Measurements from ENCODE around the gene ARHGAP18. TPM values are rescaled to one million over a fixed set of nuclear protein-coding genes. Genes with fewer than 3 reads are reported as not detected.

Gene ARHGAP18
- total RNA-seq, 2 donors from 2014 or later: 14.3 to 17.7 TPM

GRCh38 chr6:129677620-129678325, 32.2 kb downstream of the ARHGAP18 start:
- Mint-ChIP-seq H3K4me1 (peaks cover 24% of the 10 kb centered on the region), H3K27ac (no peak overlapping the region), H3K27me3 (ENCODE audit: insufficient read depth) (no peaks in the 10 kb centered on the region), H3K4me3 (no peak overlapping the region), H3K36me3 (ENCODE audit: low read depth) (peaks cover 2% of the 10 kb centered on the region), H3K9me3 (no peaks in the 10 kb centered on the region)
- H3K9me3 ChIP-seq (ENCODE audit: control insufficient read depth, low read length): no peaks in the 10 kb centered on the region
- H3K36me3 ChIP-seq (ENCODE audit: control insufficient read depth, insufficient read depth, low read length): no peaks in the 10 kb centered on the region
- 89 to 100% methylated on average over 1 to 2 of the region's 2 CpGs for WGBS, 2 experiments (ENCODE audit: insufficient coverage in 1 of 2, insufficient read length in 1 of 2)
- no peak for DNase-seq
- H3K9ac ChIP-seq (ENCODE audit: extremely low read depth, low read length, poor library complexity, severe bottlenecking): no peak overlapping the region
- TF ChIP-seq CTCF (conservative IDR thresholded peaks at IDR 0.05): no peak
- peaks cover 5% of the 10 kb centered on the region for H3K4me1 ChIP-seq (ENCODE audit: control insufficient read depth, insufficient read depth, low read length)
- H3K4me3 ChIP-seq (ENCODE audit: low read length): no peak overlapping the region
- no peaks in the 10 kb centered on the region for H3K27me3 ChIP-seq (ENCODE audit: control insufficient read depth, insufficient read depth, low read length, poor library complexity, severe bottlenecking)
- no peak overlapping the region for H3K27ac ChIP-seq (ENCODE audit: low read depth, low read length)

GRCh38 chr6:129675669-129676472, 34.1 kb downstream of the ARHGAP18 start:
- H3K9me3 Mint-ChIP-seq: no peaks in the 10 kb centered on the region
- Histone ChIP-seq H3K36me3 (ENCODE audit: control insufficient read depth, insufficient read depth, low read length) (no peaks in the 10 kb centered on the region), H3K9me3 (ENCODE audit: control insufficient read depth, low read length) (no peaks in the 10 kb centered on the region), H3K9ac (ENCODE audit: extremely low read depth, low read length, poor library complexity, severe bottlenecking) (no peak overlapping the region), H3K27me3 (ENCODE audit: control insufficient read depth, insufficient read depth, low read length, poor library complexity, severe bottlenecking) (no peaks in the 10 kb centered on the region), H3K4me3 (ENCODE audit: low read length) (no peak overlapping the region), H3K4me1 (ENCODE audit: control insufficient read depth, insufficient read depth, low read length) (peaks cover 5% of the 10 kb centered on the region), H3K27ac (ENCODE audit: low read depth, low read length) (no peak overlapping the region)
- H3K36me3 Mint-ChIP-seq (ENCODE audit: low read depth): peaks cover 2% of the 10 kb centered on the region
- DNase-seq: no peak
- TF ChIP-seq CTCF (conservative IDR thresholded peaks at IDR 0.05): no peak
- no peak overlapping the region for H3K4me3 Mint-ChIP-seq
- WGBS, 2 experiments (ENCODE audit: insufficient coverage in 1 of 2, insufficient read length in 1 of 2): 79 to 95% methylated on average over 3 to 5 of the region's 5 CpGs
- H3K27ac Mint-ChIP-seq: no peak overlapping the region
- no peaks in the 10 kb centered on the region for H3K27me3 Mint-ChIP-seq (ENCODE audit: insufficient read depth)
- peaks cover 34% of the 10 kb centered on the region for H3K4me1 Mint-ChIP-seq

GRCh38 chr6:129673748-129674147, 36.2 kb downstream of the ARHGAP18 start:
- Histone ChIP-seq H3K36me3 (ENCODE audit: control insufficient read depth, insufficient read depth, low read length) (no peaks in the 10 kb centered on the region), H3K9me3 (ENCODE audit: control insufficient read depth, low read length) (no peaks in the 10 kb centered on the region), H3K4me1 (ENCODE audit: control insufficient read depth, insufficient read depth, low read length) (no peaks in the 10 kb centered on the region), H3K27ac (ENCODE audit: low read depth, low read length) (no peak overlapping the region), H3K4me3 (ENCODE audit: low read length) (no peak overlapping the region), H3K9ac (ENCODE audit: extremely low read depth, low read length, poor library complexity, severe bottlenecking) (no peak overlapping the region), H3K27me3 (ENCODE audit: control insufficient read depth, insufficient read depth, low read length, poor library complexity, severe bottlenecking) (no peaks in the 10 kb centered on the region)
- no peak for DNase-seq
- Mint-ChIP-seq H3K4me3 (no peak overlapping the region), H3K9me3 (no peaks in the 10 kb centered on the region), H3K27ac (no peak overlapping the region), H3K36me3 (ENCODE audit: low read depth) (peaks cover 2% of the 10 kb centered on the region), H3K4me1 (peaks cover 30% of the 10 kb centered on the region), H3K27me3 (ENCODE audit: insufficient read depth) (no peaks in the 10 kb centered on the region)
- no peak for TF ChIP-seq CTCF (conservative IDR thresholded peaks at IDR 0.05)

Data from endodermal cell (in vitro differentiated cells).